GM19351 (cell line): Measurements from ENCODE around the gene LTF.

ENCODE experiments used
- ATAC-seq: cut with Tn5 transposase; IDR thresholded peaks from one replicate; pipeline ENCODE4 v1.9.1; 2021; ENCODE audit warnings: mild to moderate bottlenecking, moderate library complexity; ENCODE audit not compliant: unreplicated experiment

The LTF gene

DNA sequence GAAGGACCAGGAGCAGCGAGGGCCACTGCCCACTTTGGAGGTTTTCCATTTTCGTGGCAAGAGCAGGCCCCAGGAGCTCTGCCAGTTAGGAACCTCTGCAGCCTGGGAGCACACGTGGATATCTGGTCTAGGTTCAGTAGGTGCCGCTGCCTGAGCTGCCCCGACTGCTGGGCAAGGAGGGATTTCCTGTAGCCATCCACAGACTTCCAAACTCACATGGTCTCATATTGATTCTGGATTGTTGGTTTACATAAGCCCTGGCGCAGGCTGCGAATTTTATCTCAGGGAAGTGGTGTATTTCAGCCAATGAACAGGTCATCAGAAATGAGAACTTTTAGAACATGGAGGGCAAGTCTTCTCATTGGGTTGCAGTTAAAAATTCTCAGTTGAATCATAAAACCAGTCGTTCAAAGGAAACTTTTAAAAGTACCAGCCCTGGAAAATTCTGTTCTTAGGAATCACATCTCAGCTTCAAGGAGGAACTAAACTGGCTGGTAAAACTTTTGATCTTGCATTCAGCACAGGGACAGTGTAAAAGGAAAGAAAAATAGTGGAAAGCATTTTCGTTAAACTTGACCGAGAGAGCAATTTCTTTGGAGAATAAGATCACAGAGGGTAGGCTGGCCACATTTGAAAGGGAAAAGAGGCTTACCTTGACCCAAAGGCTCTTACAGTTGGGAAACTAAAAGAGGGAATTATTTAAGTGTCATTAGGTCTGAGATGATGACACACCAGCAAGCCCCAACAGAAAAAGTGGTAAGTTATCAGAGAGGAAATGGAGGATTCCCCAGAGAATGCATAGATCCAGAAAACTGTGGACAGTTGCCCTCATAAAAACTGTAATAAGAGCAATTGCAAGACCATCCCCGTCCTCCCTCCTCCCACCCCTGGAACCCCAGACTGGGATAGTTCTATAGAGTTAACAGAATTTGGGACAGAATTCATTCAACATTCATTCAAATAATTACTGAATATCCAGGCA, 26.7 kb upstream of the LTF start:
- ATAC-seq, result no peak

DNA sequence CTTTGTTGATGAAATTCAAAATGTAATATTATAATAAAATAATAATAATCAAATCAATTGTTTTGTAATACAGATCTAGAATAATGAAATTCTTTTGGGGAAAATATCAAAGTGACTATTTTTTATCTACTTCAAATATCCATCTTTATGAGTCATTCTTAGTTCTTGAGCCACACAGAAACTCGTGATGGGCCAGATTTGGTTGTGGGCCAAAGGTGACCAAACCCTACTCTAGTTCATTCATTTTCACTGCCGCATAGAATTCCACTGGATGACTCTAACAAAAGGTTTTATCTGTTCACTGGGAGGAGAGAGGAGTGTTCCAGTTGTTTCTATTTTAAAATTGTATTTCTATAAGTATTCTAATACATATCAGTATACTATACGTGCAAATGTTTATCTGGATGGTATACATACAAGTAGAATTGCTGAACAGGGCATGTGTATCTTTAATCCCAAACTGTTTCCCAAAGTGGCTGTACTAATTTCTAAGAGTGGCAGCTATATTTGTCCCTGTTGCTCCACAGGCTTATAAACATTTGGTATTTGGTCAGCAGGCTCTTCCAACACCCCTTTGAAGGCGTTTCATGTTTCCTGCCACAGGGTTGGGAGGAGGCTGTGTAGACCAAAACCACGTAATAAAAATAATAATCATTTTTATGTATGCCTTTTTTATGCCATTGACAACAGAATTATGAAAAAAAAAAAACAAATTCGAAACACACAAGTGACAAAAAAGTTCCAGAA, 25.8 kb upstream of the LTF start:
- ATAC-seq, result no peak

DNA sequence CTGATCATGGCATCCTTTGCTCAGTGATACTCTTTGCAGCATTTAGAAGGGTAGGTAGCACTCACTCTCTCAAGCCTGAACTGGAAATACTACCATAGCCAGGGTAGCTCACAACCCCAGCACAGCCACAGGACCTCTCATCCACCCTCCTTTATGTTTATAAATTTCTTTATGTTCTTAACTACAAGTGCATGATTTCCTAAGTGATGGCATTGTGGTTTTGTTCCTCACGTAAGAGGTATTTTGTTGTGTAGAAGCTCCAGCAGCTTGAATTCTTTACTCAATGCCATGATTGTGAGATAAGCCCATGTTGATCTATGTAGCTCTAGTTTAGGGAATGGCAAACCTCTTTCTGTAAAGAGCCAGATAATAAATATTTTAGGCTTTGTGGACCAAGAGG, 25.2 kb upstream of the LTF start:
- ATAC-seq, result no peak

DNA sequence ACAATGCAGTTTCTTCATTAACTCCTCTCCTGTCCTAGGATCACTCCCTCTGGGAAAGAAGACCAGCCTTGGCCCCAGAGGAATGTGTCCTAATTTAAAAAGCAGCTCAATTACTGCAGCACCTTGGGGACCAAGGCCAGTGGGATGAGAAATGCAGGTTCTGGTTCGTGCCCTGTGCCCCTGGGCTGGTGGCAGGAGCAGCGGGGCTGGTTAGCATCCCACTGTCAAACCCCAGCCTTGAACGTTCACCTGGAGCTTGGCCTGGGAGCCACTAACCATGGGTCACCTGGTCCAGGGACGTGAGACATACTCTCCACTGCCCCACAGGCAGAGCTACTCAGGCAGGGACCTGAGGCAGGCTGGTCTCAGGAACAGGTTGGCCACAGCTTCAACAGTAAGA, 24.7 kb upstream of the LTF start:
- no peak for ATAC-seq

DNA sequence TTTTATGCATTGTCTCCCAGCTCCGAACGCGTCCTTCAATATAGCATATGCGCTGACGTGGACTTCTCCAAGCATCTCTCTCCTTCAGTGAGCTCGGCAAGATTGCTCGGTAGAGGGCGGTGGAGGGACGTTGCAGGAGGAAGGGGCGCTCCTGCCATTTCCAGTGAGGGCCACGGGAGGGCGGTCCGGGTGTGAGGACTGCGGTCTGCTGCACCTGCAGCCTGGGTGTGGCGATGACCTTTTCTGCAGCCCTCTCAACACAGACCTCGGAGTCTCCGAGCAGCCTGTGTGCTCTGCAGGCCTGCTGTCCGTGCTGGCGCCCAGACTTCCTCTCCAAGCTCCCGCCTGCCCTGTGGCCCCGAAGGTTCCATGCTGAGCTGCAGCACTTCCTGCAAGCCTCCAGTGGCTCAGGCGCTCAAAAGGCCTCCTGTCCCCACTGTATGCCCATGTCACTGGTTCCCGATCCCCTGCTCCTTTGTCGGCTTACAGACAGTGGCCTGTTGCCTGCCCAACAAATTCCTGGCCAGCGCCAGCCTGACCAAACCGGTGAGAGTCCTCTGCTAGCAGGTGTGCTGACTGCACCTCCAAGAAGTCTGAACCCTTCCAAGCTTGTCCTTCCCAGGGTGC, 24.1 kb upstream of the LTF start:
- peak; percentile 96 for ATAC-seq

DNA sequence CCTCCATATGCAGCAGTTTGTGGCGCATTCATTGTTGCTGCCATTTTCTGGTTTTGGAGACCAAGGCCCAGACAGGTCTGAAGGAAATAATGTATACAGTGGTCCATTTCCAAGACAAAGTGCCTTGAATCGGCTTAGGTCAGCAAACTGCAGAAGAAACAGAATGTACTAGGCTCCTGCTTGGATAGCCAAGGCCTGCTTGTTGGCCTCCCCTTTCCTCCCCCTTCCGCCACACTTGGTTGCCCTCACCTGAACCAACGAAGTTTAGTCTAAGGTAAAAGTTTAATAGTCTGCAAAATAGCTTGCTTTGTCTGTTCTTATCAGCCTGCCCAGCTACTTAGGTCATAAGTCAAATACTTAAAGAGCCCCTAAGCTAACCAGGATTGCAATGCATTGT, 21.1 kb upstream of the LTF start:
- ATAC-seq, result no peak

DNA sequence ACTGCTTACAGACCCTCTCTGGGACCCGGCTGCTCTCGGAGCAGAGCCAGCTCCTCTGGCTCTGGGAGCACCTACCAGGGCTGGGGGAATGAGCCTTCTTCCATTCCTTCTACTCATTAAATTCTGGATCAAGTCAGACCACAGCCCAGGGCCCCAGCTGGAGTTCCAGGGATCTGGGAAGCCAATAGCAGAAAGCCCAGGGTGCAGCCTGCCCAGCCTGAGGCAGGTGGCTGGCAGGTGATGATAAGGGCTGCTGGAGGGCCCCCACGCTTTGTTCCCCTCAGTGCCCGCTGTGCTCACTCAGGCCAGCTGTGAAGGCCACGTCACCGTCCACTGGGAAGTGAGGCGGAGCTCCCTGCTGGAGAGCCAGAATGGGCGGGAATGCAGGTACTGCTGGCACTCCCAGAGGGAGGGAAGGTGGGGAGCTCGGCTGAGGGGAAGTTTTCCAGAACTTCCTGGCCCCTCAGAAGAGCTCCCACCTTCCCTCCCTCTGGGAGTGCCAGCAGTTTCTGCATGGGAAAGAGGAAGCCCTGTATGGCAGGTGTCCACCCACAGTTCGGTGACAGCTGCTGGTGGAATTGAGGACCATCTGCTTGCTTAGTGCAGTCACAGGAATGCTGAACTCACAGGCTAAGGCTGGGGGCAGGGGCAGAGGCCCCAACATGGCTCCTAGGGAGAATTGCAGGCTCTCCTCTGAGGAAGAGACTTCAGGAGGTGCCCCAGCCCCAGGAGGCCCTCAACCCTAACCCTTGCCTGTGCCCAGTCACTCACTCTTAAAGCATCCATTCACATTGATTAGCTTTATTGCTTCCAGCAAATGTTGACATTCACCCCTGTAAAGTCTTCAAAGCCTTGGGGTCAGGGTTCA, 20.4 kb upstream of the LTF start:
- no peak for ATAC-seq

DNA sequence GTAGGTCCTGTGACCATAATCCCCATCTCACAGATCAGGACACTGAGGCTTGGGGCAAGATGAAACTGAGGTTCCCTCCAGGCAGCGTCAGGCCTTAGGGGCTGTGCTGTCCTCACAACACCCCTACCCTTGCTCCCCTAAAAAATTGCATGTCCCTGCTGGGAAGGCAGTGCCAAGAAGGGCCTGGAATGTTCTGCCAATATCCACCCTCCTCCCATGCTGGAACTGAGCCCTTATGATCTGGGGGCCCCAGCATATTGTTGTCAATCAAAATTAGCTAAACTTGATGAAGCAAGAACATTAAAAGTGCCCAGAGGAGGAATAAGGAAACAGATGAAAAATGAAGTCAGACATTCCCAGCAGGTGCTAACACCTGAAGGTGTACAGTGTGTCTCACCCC, 19.7 kb upstream of the LTF start:
- no peak for ATAC-seq

DNA sequence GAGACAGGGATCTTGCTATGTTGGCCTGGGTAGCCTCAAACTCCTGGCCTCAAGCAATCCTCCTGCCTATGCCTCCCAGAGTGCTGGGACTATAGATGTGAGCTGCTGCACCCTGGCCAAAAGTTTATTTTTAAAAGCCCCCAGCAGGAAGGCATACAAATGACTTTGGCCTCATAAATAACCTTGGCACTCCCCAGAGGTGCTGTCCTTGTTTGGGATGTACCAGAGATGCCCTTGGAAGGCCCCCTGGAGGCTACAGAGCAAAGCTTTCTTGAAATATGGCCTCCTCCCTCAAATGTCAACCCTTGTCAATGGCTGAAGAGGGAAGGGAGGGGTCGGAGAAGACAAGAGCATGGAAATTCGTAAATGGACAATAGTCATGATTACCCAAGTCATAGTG, 19.1 kb upstream of the LTF start:
- no peak for ATAC-seq

DNA sequence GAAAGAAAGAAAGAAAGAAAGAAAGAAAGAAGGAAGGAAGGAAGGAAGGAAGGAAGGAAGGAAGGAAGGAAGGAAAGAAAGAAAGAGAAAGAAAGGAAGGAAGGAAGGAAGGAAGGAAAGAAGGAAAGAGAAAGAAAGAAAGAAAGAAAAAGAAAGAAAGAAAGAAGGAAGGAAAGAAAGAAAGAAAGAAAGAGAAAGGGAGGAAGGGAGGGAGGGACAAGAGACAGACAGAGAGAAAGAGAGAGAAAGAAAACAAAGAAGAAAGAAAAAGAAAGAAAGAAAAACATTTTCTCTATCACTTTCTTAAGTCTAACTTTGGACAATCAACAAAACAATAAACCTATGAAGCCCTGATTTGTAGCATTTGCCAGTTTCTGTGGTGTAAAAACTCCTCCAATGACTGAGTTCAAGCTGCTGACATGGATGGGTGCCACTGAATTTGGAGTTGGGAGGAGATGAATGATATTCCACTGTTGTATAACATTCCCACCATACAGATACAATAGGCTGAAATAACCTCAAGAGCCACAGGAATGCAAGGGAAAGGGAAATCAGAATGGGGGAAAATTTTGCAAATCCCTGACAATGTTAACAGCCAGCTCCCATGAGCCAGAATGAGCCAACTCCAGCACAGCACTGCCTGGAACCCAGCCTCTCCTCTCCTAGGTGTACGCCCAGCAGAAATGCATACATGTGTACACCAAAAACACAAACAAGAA, 18.1 kb upstream of the LTF start:
- no peak for ATAC-seq

DNA sequence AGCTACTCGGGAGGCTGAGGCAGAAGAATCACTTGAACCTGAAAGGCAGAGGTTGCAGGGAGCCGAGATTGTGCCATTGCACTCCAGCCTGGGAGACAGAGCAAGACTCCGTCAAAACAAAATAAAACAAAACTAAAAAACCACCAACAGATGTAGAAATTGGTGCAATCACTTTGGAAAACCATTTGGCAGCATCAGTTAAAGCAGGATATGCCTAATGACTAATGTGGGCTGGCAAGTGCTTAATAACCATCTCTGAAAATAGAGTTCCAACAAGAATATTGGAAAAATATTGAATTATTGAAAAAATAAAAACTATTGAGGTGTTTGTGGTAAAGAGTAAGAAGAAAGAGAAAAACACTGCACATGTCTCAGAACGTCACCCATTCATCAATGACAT, 16.9 kb upstream of the LTF start:
- no peak for ATAC-seq

DNA sequence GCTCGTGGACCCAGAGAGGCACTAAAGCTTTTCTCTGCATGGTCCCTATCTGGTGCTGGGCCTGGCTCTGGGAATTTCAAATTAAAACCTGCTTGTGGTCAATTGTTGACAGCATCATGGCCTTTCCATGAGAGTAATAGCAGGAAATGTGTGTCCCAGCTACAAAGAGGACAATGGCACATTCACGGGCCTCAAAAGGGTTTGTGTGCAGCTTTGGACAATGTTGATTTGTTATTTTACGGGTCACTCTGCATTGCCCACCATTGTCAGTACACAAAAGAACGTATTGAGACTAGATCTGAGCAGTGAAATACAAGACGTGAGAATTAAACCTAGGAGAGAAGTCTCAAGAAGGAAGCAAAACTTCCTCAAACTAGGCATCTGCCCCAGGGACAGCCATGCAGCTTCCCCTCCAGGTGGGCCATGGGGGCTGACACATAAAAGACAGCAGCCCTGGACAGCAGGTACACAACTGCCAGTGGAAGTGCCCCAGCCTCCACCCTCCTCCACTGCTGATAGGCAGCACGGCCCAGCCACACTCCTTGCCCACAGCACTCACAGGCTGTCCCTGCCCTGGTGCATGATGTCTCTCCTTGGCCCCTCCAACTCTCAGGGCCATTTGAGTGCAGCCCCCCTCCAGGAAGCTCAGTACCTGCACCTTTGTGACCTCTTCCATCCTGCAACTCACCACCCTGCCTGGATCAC, 15.9 kb upstream of the LTF start:
- no peak for ATAC-seq

DNA sequence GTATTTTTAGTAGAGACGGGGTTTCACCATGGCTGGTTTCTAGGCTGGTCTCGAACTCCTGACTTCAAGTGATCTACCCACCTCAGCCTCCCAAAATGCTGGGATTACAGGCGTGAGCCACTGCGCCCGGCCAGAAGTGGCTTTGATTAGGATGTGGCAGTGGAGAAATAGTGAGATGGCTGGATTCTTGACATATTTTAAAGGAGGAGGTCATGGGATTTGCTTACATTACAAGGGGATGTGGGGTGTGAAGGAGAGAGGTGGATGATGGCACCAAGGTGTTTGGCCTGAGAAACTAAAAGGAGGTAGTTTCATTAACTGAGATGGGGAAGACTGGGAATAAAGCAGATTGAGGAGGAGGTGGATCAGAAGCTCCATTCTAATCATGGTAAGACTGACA, 15.0 kb upstream of the LTF start:
- ATAC-seq, result no peak

DNA sequence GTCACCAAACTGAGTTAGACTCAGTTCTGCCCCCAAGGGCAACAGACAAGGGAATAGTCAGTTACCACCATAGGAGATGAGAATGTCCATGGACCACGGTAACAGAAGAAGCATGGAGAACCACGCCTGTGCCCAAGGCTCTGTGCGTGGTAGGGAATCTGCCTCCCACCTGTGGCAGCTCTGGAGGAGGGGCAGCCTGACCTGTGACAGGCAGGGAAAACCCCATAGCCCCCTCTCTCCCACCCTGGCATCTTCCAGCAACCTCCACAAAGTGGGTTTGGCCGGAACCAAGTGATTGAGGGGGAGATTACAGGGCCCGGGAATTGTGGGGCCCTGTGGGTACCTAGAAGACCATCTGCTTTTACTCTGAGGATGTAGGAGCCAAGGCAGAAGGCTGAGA, 14.3 kb upstream of the LTF start:
- ATAC-seq, result no peak

DNA sequence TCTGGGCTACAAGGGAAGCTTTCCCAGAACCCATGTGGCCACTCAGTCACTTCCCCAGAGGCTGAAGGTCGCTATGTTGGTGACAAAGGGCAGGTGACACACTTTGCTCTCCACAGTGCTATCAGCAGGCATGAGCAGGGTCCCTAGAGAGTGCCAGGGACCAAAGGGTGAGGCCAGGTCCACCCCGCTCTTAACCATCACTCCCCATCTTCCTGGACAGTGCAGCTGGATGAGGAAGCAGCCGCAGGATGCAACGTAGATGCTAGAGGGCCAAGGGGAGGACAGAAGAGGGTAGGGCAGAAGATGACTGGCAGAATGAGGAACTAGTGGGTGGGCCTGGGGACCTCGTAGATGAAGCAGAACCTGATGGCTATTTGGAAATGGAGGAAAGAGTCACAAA, 13.6 kb upstream of the LTF start:
- ATAC-seq, result no peak

DNA sequence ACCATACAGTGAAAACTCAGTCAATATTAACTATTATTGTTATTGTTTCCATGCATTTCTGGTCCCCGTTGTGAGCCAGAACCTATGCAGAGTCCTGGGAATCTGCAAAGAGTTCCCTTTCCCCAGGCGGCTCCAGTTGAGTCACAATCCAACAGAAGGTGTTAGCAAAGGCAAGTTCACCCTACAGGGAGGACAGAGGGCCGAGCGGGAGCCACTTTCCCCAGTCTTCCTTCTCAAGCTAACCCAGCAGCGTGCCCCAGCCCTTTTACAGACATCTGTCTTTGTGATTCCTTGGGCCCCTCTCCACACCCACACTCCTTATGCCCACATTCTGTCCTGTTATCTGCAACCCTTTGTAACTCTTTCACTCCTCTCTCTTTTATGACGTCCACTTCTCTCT, 13.1 kb upstream of the LTF start:
- ATAC-seq, result no peak

DNA sequence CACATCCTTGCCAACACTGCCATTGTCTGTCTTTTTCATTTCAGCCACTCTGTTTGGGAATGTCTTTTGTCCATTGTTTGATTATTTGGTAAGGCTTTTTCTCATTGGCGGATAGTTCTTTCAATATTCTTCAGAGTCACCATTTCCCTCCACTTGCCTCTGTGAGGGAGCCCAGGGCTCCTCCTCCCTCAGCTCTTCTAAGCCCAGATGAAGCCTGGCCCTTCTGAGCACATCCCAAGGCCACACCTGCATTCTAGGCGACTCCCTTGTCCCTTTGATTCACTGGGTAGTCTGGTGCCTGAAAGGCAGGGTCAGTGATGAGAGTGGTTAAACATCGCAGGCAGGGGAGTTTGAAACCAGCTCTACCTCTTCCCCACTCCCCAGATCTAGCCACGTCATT, 12.4 kb upstream of the LTF start:
- ATAC-seq, result no peak

DNA sequence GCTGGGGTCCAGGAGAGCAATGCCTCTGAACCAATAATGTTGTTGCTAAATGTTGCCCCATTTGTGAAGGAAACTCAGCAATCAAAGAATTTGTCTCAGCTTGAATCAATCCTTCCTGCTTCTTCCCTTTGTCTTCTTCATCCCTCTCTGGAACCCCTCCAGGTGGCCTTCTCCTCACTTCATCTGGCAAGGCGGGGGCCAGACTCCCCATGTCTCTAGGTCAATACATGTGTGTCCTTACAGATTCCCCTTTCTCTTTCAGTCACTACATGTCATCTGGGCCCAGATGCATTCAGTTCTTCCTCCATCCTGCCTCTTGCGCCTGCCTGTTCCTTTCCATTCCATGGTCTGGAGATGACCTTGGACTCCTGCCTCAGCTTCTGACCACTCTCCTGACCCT, 8.0 kb upstream of the LTF start:
- no peak for ATAC-seq

DNA sequence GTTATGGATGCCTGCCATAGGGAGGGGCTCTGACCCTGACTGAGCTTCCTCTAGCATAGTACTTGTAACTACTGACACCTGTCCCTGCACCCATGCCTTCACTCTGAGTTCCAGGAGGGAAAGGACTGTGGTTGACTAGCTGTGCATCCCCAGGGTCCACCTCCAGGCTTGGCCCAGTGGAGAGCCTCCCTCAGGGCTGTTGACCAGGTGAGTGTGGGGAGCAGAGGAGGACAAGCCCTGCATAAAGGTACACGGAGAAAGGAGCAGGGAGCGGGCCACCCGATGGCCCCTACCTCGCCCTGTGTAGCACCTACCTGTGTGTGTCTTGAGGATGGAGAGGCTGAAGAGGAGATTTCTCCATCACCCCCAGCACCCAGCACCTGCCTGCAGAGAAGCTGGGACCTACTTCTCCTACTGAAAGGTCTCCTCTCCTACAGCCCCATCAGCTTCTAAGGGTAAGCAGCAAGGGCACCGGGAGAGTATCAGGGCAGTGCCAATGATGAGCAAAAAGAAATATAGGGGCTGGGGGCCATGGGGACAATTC, 6.7 kb upstream of the LTF start:
- ATAC-seq, result no peak
